GM10248 (cell line): ENCODE data around the gene TPRN.

Experiments used
- CTCF ChIA-PET: fragments of 300-600 bp; sonication (Branson Sonifier 250); formaldehyde crosslinking; extraction: SDS; loops from one replicate; lab custom pipeline; 2021; ENCODE audit warnings: antibody characterized with exemption; lab: Yijun Ruan, JAX
- POLR2A ChIA-PET: fragments of 350-650 bp; sonication (Branson Sonifier 250); formaldehyde crosslinking; extraction: SDS; loops from one replicate; lab custom pipeline; 2020; ENCODE audit warnings: antibody characterized with exemption; lab: Yijun Ruan, JAX
- DNase-seq: peaks from one replicate; pipeline ENCODE4 v3.0.0; 2012; ENCODE audit errors: extremely low spot score
- CTCF ChIP-seq: IDR thresholded peaks from 2 replicates; pipeline ENCODE4 v1.5.1; 2012; ENCODE audit warnings: mild to moderate bottlenecking, low read depth; ENCODE audit errors: extremely low read depth, missing control alignments, control extremely low read depth

Gene TPRN

GRCh38 chr9:137187386-137187785 is 13.2 kb downstream of the TPRN start:
- ChIA-PET CTCF (interaction anchor here (0.8 to 3.3 kb wide), 12 partner anchors 11 to 140 kb away, joined by 3 to 24 read pairs (median 4); partner anchors contain the start of gene RNF224), POLR2A (no interaction called here)
- no peak for DNase-seq
- no peak for TF ChIP-seq CTCF

GRCh38 chr9:137186385-137186784 is 14.2 kb downstream of the TPRN start:
- no peak for TF ChIP-seq CTCF
- ChIA-PET CTCF (interaction anchor here (1.5 to 3.3 kb wide), 2 partner anchors 10 to 50 kb away, joined by 7 to 24 read pairs; no protein-coding TSS in a partner anchor), POLR2A (no interaction called here)
- DNase-seq = no peak

GRCh38 chr9:137185921-137186320 is 14.6 kb downstream of the TPRN start:
- ChIA-PET CTCF (no interaction called here), POLR2A (no interaction called here)
- no peak for TF ChIP-seq CTCF
- no peak for DNase-seq

- POLR2A ChIA-PET = interaction anchor here (1.0 kb wide), 1 partner anchor 13 kb away, joined by 3 read pairs; the partner anchor contains the start of gene TMEM210
- CTCF ChIA-PET = no interaction called here
- no peak for DNase-seq
Observed at GRCh38 chr9:137184881-137185660, 15.5 kb downstream of the TPRN start.

GRCh38 chr9:137183980-137184595 is 16.5 kb downstream of the TPRN start:
- TF ChIP-seq CTCF = no peak
- POLR2A ChIA-PET = interaction anchor here (1.0 kb wide), 1 partner anchor 12 kb away, joined by 3 read pairs; the partner anchor contains the start of gene TMEM210
- DNase-seq = no peak
- CTCF ChIA-PET = no interaction called here

More at GRCh38 chr9:137184881-137185660, 15.5 kb downstream of the TPRN start:
- TF ChIP-seq CTCF = no peak

- CTCF ChIA-PET = interaction anchor here (2.6 kb wide), 1 partner anchor 54 kb away, joined by 7 read pairs; no protein-coding TSS in a partner anchor
- POLR2A ChIA-PET = no interaction called here
- no peak for TF ChIP-seq CTCF
- no peak for DNase-seq
Observed at GRCh38 chr9:137182836-137183235, 17.7 kb downstream of the TPRN start.
